Peyer's patch (tissue), 4 donors: ENCODE results near the gene PRR5L.

ENCODE experiments used
- CTCF ChIP-seq, 6 experiments: fragments of 450-650 bp in 4 of 6; fragments of 200-600 bp in 2 of 6; sonication (generic) in 1 of 6; IDR thresholded peaks; one replicate each; pipeline ENCODE4 v1.5.1; 2017 to 2019; ENCODE audit warnings: antibody characterized with exemption in 6 of 6, mild to moderate bottlenecking in 3 of 6, moderate library complexity in 1 of 6
- POLR2A ChIP-seq, 2 donors: fragments of 450-650 bp; IDR thresholded peaks; one replicate each; pipeline ENCODE4 v1.5.1; 2017; ENCODE audit warnings: antibody characterized with exemption in 2 of 2, mild to moderate bottlenecking in 2 of 2, moderate library complexity in 2 of 2

GRCh38 chr11:36247493-36247892 is 48.6 kb upstream of the PRR5L start:
- TF ChIP-seq POLR2A (IDR thresholded peaks at IDR 0.05) = no peak
- no peak for TF ChIP-seq CTCF (IDR thresholded peaks at IDR 0.05)
